ENCODE measurements around the gene PSMG2.

PSMG2 gene

DNA sequence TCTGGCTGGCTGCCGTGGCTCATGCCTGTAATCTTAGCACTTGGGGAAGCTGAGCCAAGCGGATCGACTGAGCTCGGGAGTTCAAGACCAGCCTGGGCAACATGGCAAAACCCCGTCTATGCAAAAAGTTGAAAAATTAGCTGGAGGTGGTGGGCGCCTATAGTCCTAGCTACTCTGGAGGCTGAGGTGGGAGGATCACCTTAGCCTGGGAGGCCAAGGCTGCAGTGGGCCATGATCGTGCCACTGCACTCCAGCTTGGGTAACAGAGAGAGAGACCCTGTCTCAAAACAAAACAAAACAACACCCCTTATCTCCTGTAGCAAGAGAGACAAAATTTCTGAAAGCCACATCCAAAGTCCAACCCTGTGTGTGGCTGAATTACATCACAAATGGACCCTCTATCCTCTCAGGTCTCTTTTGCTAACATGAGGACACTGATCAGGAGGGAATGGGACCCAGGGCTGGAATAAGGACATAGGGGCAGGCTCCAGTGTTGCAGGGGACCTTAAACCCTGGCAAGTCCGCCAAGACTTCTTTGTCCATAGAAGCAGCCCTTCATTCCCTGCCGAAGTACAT lies 64.8 kb downstream of the PSMG2 start:
- DNase-seq = no peak

DNA sequence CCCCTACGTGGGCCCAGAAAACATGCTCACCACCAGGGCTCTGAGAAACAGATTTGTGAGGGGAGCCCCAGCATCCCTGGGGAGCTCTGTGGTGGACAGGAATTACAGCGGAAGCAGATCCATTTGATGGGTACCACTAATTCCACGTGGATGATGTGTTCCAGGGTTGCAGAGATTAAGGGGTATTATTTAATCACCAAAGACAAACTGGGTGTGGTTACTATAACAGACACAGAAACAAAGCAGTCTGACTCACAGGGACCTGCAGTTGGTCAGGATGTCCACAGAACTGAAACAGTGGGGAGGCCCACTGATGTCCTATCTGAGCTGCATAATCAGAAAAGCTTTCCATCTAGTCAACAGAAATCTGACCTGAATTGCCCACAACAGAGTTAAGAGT lies 65.8 kb downstream of the PSMG2 start:
- DNase-seq = no peak

- no peak for DNase-seq
Observed at GRCh38 chr18:12769136-12769535, 66.3 kb downstream of the PSMG2 start.

- DNase-seq = no peak
Observed at GRCh38 chr18:12769644-12770440, 67.0 kb downstream of the PSMG2 start.

- DNase-seq = no peak
Observed at GRCh38 chr18:12770469-12771219, 67.8 kb downstream of the PSMG2 start.

DNA sequence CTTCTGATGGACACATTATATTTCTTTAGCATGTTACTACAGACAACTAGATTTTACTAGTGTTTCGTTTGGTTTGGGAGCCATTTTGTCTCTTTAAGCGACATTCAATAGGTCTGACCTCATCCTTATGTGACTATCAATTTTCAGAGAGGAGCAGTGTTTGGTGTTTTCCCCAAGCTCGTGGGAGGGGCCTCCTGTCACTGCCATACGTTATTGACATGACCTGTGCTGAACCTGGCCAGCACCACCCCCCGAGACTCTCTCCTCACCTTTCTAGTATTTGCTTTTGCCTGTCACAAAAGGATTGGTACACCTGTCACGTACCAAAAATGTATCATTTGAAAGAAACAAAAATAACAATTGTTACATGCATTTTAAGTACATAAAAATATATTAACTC lies 69.3 kb downstream of the PSMG2 start:
- DNase-seq = no peak

- no peak for DNase-seq
Observed at GRCh38 chr18:12773369-12773768, 70.5 kb downstream of the PSMG2 start.

DNA sequence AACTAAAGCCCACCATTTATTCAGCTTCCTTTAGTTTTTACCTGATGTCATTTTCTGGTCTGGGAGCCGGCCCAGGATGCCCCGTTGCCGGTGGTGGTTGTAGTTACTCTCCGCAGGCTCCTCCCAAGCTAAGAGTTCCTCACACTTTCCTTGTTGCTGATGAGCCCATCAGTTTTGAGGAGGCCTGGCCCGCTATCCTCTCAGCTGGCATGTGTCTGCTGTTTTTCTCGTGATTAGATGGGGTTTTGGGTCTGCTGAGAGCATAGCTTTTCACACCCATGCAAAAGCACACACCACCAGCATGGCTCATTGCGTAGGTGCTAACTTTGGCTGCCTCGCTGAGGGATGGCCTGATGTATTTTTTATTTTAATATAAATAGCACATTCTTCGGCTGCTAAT lies 72.1 kb downstream of the PSMG2 start:
- DNase-seq = no peak
